SK-N-SH (cell line): ENCODE measurements around the gene BRINP1. TPM values are rescaled to one million over a fixed set of nuclear protein-coding genes. Genes with fewer than 3 reads are reported as not detected.

Experiments used
- CTCF ChIA-PET: fragments of 300-600, 350-600 bp; formaldehyde crosslinking; extraction: SDS; loops from one replicate; lab custom pipeline; 2021; lab: Yijun Ruan, JAX
- POLR2A ChIA-PET: fragments of 350-600 bp; sonication (Branson Sonifier 250); formaldehyde crosslinking; extraction: SDS; loops from one replicate; lab custom pipeline; 2020; ENCODE audit warnings: antibody characterized with exemption, inconsistent platforms; lab: Yijun Ruan, JAX
- DNase-seq: peaks from one replicate; pipeline ENCODE4 v3.0.0; 2012
- H2AFZ ChIP-seq: fragments of 200-600 bp; sonication (generic); 2 replicates; pipeline ENCODE4 v1.8.1; 2016; ENCODE audit warnings: antibody characterized with exemption, mild to moderate bottlenecking, low read depth
- H3F3A ChIP-seq: fragments of 200-600 bp; sonication (generic); replicated peaks from 2 replicates; pipeline ENCODE3; 2016; ENCODE audit warnings: antibody characterized with exemption, mild to moderate bottlenecking; ENCODE audit not compliant: insufficient read depth
- H3K27ac ChIP-seq, 2 experiments: fragments of 200-500 bp in 1 of 2; fragments of 200-600 bp in 1 of 2; sonication (Bioruptor generic) in 1 of 2; sonication (generic), shearing (Covaris generic) in 1 of 2; 2 replicates each; pipeline versions ENCODE4 v1.5.1 to v1.6.1; 2014 to 2016; ENCODE audit warnings: low read depth in 2 of 2, inconsistent platforms in 1 of 2, low read length in 1 of 2, mild to moderate bottlenecking in 1 of 2, mixed read lengths in 1 of 2
- H3K27me3 ChIP-seq: fragments of 200-600 bp; sonication (generic), shearing (Covaris generic); 2 replicates; pipeline ENCODE4 v1.6.1; 2016; ENCODE audit warnings: mixed run types; ENCODE audit not compliant: insufficient read depth
- H3K36me3 ChIP-seq, 2 experiments: fragments of 200-500 bp in 1 of 2; fragments of 200-600 bp in 1 of 2; sonication (Bioruptor generic) in 1 of 2; sonication (generic) in 1 of 2; replicated peaks in 1 of 2; 2 replicates each; pipeline versions ENCODE3 to v1.5.1; 2014 to 2016; ENCODE audit warnings: low read length in 1 of 2, mild to moderate bottlenecking in 1 of 2; ENCODE audit not compliant: insufficient read depth in 2 of 2, control insufficient read depth in 1 of 2
- H3K4me1 ChIP-seq, 2 experiments: fragments of 200-500 bp in 1 of 2; fragments of 200-600 bp in 1 of 2; sonication (Bioruptor generic) in 1 of 2; sonication (generic), shearing (Covaris generic) in 1 of 2; 2 replicates each; pipeline versions ENCODE4 v1.5.1 to v1.6.1; 2014 to 2016; ENCODE audit warnings: low read depth in 1 of 2, low read length in 1 of 2, mixed run types in 1 of 2; ENCODE audit not compliant: insufficient read depth in 2 of 2, control insufficient read depth in 1 of 2
- H3K4me2 ChIP-seq: fragments of 200-600 bp; sonication (generic), shearing (Covaris generic); 2 replicates; pipeline ENCODE4 v1.6.1; 2017; ENCODE audit warnings: mixed run types
- H3K4me3 ChIP-seq, 2 experiments: fragments of 200-500 bp in 1 of 2; fragments of 200-600 bp in 1 of 2; sonication (Bioruptor generic) in 1 of 2; sonication (generic), shearing (Covaris generic) in 1 of 2; 2 replicates each; pipeline versions ENCODE4 v1.5.1 to v1.8.1; 2014 to 2016; ENCODE audit warnings: low read depth in 2 of 2, inconsistent platforms in 1 of 2, low read length in 1 of 2, mild to moderate bottlenecking in 1 of 2, mixed read lengths in 1 of 2, moderate library complexity in 1 of 2
- H3K79me2 ChIP-seq: fragments of 200-600 bp; sonication (generic); 2 replicates; pipeline ENCODE4 v1.8.1; 2017; ENCODE audit warnings: mild to moderate bottlenecking; ENCODE audit not compliant: insufficient read depth
- H3K9ac ChIP-seq: fragments of 200-600 bp; sonication (generic); 2 replicates; pipeline ENCODE4 v1.6.1; 2017; ENCODE audit warnings: mixed run types
- H3K9me2 ChIP-seq: fragments of 200-600 bp; sonication (generic); 2 replicates; pipeline ENCODE4 v1.6.1; 2017; ENCODE audit warnings: mixed run types
- H3K9me3 ChIP-seq: fragments of 200-600 bp; sonication (generic); 2 replicates; pipeline ENCODE4 v1.6.1; 2017; ENCODE audit warnings: mixed run types, mild to moderate bottlenecking, moderate library complexity
- H4K20me1 ChIP-seq: fragments of 200-600 bp; sonication (generic); 2 replicates; pipeline ENCODE4 v1.6.1; 2017; ENCODE audit warnings: mild to moderate bottlenecking, mixed run types; ENCODE audit not compliant: insufficient read depth
- EZH2phosphoT487 ChIP-seq: fragments of 200-600 bp; sonication (generic); IDR thresholded peaks from 2 replicates; pipeline ENCODE4 v1.6.1; 2017; ENCODE audit warnings: low read depth, mixed run types, mild to moderate bottlenecking, antibody characterized with exemption, moderate library complexity, borderline replicate concordance
- GATA2 ChIP-seq: sonication (generic); formaldehyde crosslinking; IDR thresholded peaks from 2 replicates; pipeline ENCODE4 v1.5.0; 2020; ENCODE audit warnings: mild to moderate bottlenecking, missing genetic modification reagents
- JUND ChIP-seq: IDR thresholded peaks from 2 replicates; pipeline ENCODE4 v1.4.0; 2012
- MEF2A ChIP-seq: IDR thresholded peaks from 2 replicates; pipeline ENCODE4 v1.4.0; 2012; ENCODE audit warnings: low read depth, borderline replicate concordance
- NFIC ChIP-seq: IDR thresholded peaks from 2 replicates; pipeline ENCODE4 v1.4.0; 2012; ENCODE audit warnings: borderline replicate concordance
- NRF1 ChIP-seq: IDR thresholded peaks from 2 replicates; pipeline ENCODE4 v1.6.1; 2012; ENCODE audit warnings: low read depth, mild to moderate bottlenecking, low read length
- RAD21 ChIP-seq: IDR thresholded peaks from 2 replicates; pipeline ENCODE4 v1.6.1; 2012; ENCODE audit warnings: mild to moderate bottlenecking, low read length
- RFX5 ChIP-seq: IDR thresholded peaks from 2 replicates; pipeline ENCODE4 v1.6.1; 2012; ENCODE audit warnings: mild to moderate bottlenecking, improper control_type of control experiment, low read length
- TAF1 ChIP-seq: IDR thresholded peaks from 2 replicates; pipeline ENCODE4 v1.6.1; 2012; ENCODE audit warnings: low read depth, mild to moderate bottlenecking, low read length, moderate library complexity, borderline replicate concordance
- WGBS: methylation state at CpG from one replicate; pipeline ENCODE4 v1.1.6; 2017; ENCODE audit warnings: low lambda C conversion rate; 5-methylcytosine and 5-hydroxymethylcytosine counted together
- polyA plus RNA-seq, 3 experiments: library from polyadenylated mRNA; depleted of rRNA; stranded (reverse); fragments of >200 nt; gene quantifications; 2 replicates each; pipeline ENCODE4 v1.2.3, GENCODE V29; 2012
- TF ChIP-seq, protein P1 (sequence below): fragments of 150-350 bp; IDR thresholded peaks from 2 replicates; pipeline ENCODE4 v1.6.1; 2016; ENCODE audit warnings: mild to moderate bottlenecking, low read depth, low read length
- TF ChIP-seq, protein P2 (sequence below): fragments of 150-350 bp; IDR thresholded peaks from 2 replicates; pipeline ENCODE4 v1.6.1; 2017; ENCODE audit warnings: antibody characterized with exemption, low read length, low read depth, borderline replicate concordance

Gene BRINP1
- polyA plus RNA-seq, 1 of the 3 experiments (the other 2 are of a cell fraction), result 0.41 TPM

DNA sequence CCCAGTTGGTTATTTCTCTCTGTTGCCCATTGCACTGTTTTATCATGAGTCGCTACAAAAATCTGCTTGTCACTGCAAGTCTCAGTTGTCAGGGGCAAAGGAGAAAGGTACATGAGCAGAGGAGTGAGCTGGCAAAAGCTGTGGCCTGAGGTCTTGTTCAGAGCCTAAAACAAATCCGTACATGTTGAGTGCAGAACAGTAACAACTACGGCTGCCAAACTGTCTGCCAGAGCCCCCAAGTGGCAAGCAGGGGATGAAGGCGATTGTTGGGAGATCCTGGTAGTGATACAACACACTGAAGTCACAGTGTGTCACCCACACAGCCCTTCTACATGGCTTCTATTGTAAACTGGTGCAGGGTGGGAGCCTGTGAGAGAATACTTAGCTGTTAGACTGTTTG lies 50.9 kb downstream of the BRINP1 start:
- CTCF ChIA-PET, result interaction anchor here (0.9 to 1.0 kb wide), 2 partner anchors 11 to 13 kb away, joined by 3 to 4 read pairs; no protein-coding TSS in a partner anchor
- H3F3A ChIP-seq, result no peaks in the 10 kb centered on the region
- DNase-seq, result peak; percentile 27
- no peaks in the 10 kb centered on the region for H3K9me2 ChIP-seq
- no peak overlapping the region for H2AFZ ChIP-seq
- H3K27me3 ChIP-seq, result no peaks in the 10 kb centered on the region
- no peaks in the 10 kb centered on the region for H4K20me1 ChIP-seq
- H3K9ac ChIP-seq, result no peak overlapping the region
- H3K36me3 ChIP-seq, result no peaks in the 10 kb centered on the region
- POLR2A ChIA-PET, result interaction anchor here (0.6 kb wide), 1 partner anchor 910 kb away, joined by 3 read pairs; no protein-coding TSS in a partner anchor
- no peak overlapping the region for H3K4me3 ChIP-seq
- no peaks in the 10 kb centered on the region; the same call in 1 of the 2 replicates for H3K9me3 ChIP-seq
- H3K79me2 ChIP-seq, result no peaks in the 10 kb centered on the region
- no peak overlapping the region for H3K27ac ChIP-seq
- no peak overlapping the region for H3K4me2 ChIP-seq
- WGBS, result 30% methylated on average over 4 of the region's 4 CpGs
- H3K4me1 ChIP-seq, result no peaks in the 10 kb centered on the region
- TF ChIP-seq MEF2A (no peak), TAF1 (no peak), GATA2 (CRISPR knock-in tag) (no peak), NFIC (no peak), RFX5 (no peak), RAD21 (peak; percentile 46; the same call in 1 of the 2 replicates)
- TF ChIP-seq, protein P1, sequence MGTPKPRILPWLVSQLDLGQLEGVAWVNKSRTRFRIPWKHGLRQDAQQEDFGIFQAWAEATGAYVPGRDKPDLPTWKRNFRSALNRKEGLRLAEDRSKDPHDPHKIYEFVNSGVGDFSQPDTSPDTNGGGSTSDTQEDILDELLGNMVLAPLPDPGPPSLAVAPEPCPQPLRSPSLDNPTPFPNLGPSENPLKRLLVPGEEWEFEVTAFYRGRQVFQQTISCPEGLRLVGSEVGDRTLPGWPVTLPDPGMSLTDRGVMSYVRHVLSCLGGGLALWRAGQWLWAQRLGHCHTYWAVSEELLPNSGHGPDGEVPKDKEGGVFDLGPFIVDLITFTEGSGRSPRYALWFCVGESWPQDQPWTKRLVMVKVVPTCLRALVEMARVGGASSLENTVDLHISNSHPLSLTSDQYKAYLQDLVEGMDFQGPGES, result no peak
- TF ChIP-seq, protein P2, sequence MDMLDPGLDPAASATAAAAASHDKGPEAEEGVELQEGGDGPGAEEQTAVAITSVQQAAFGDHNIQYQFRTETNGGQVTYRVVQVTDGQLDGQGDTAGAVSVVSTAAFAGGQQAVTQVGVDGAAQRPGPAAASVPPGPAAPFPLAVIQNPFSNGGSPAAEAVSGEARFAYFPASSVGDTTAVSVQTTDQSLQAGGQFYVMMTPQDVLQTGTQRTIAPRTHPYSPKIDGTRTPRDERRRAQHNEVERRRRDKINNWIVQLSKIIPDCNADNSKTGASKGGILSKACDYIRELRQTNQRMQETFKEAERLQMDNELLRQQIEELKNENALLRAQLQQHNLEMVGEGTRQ, result no peak
- TF ChIP-seq, all 33 proteins: peak for 1

- Histone ChIP-seq H3K4me3 (no peak overlapping the region), H3K9me3 (no peaks in the 10 kb centered on the region; the same call in 1 of the 2 replicates), H3K4me2 (no peak overlapping the region), H3K4me1 (no peaks in the 10 kb centered on the region), H3K27me3 (no peaks in the 10 kb centered on the region), H3K9me2 (no peaks in the 10 kb centered on the region), H2AFZ (no peak overlapping the region), H3K27ac (no peak overlapping the region), H3F3A (no peaks in the 10 kb centered on the region), H3K36me3 (no peaks in the 10 kb centered on the region), H3K9ac (no peak overlapping the region), H3K79me2 (no peaks in the 10 kb centered on the region), H4K20me1 (no peaks in the 10 kb centered on the region)
- WGBS, result 26% methylated on average over 4 of the region's 4 CpGs
- no peak for DNase-seq
- no peak for TF ChIP-seq EZH2phosphoT487
- no peak for TF ChIP-seq NRF1
- no peak for TF ChIP-seq JUND
- CTCF ChIA-PET, result no interaction called here
- POLR2A ChIA-PET, result no interaction called here
These were observed 55.4 kb downstream of the BRINP1 start for GRCh38 chr9:119313846-119314245.
